Left forelimb (tissue), 1 donor: Measurements from ENCODE around the gene STX16.

Experiments used
- DNase-seq: peaks from one replicate; pipeline ENCODE4 v3.0.0-alpha.2; 2018; ENCODE audit warnings: low spot score

Gene STX16, protein sequence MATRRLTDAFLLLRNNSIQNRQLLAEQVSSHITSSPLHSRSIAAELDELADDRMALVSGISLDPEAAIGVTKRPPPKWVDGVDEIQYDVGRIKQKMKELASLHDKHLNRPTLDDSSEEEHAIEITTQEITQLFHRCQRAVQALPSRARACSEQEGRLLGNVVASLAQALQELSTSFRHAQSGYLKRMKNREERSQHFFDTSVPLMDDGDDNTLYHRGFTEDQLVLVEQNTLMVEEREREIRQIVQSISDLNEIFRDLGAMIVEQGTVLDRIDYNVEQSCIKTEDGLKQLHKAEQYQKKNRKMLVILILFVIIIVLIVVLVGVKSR

GRCh38 chr20:58650776-58651558, at the start of gene STX16:
STX16 (plus strand) TSS chr20:58651283; CDS start chr20:58652007, 724 bp downstream.
- DNase-seq: peak; percentile 94

GRCh38 chr20:58602124-58602523, 49.0 kb upstream of the STX16 start:
- DNase-seq: no peak

DNA sequence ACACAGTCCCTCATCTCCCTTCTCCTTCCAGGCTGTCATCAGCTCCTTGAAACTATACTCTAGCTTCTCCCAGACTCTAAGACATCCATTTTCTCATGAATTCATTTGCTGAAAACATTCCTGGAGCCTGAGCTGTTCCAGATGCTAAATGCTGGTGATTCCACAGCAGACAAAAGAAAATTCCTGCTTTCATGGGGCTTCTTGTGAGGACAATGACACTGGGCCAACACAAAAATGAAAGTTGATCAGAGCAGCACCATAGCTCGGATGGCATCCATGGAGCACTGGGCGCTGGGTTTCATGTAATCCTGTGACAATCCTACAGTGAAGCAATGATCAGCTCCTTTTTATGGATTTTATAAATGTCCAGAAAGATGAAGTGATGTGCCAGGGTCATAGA, 47.4 kb upstream of the STX16 start:
- DNase-seq: no peak

- no peak for DNase-seq
Observed at GRCh38 chr20:58604128-58604881, 46.8 kb upstream of the STX16 start.

DNA sequence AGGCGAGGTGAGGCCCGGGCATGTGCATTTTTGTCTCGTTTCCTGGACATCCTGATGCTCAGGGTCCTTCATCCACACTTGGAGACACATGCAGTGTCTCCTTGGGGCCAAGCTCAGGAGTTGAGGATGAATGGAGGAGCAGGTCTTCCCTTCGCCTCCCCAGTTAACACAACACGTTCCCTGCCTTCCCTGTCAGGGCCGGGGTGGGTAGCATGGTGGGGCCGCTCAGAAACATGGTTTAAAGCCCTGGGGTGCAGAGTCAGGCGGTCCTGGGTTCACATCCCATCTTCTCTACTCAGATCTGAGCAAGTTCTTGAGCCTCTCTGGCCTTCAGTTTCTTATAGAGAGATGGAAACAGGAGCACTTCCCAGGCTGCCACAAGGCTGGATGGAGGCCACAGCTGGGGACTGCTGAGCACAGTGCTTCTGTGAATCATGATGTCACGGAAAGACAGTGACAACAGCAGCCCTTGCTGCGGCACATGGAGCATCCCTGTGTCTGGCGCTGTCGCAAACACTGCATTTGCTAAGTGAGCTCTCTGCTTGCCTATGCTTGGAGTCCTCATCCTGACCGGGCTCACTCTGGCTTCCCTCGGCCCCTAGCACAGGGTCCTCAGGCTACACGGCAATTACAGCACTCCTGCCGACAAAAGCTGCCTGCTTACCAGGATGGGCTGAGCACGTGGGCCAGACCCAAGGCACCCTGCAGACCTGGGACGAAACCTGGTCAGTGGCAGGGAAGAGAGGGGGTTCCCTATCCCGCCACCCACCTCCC, 45.6 kb upstream of the STX16 start:
- DNase-seq: no peak

DNA sequence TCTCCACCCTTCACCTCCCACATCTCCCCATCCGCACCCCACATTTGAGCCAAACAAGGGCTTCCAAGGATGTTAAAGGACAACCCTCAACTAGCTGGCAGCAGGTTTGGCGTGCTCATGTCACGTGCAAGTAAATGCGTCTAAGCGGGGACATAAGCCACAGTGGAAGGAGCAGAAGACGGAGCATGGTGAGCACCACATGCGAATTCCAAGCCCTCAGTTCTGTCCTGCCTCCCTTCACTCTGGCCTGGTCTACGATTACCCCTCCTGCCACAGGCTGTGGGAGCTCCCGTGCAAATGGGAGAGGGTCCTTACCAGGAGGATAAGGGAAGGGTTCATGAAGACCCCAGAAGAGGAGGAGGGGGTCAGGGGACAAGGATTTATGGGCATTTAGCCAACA, 44.9 kb upstream of the STX16 start:
- no peak for DNase-seq

DNA sequence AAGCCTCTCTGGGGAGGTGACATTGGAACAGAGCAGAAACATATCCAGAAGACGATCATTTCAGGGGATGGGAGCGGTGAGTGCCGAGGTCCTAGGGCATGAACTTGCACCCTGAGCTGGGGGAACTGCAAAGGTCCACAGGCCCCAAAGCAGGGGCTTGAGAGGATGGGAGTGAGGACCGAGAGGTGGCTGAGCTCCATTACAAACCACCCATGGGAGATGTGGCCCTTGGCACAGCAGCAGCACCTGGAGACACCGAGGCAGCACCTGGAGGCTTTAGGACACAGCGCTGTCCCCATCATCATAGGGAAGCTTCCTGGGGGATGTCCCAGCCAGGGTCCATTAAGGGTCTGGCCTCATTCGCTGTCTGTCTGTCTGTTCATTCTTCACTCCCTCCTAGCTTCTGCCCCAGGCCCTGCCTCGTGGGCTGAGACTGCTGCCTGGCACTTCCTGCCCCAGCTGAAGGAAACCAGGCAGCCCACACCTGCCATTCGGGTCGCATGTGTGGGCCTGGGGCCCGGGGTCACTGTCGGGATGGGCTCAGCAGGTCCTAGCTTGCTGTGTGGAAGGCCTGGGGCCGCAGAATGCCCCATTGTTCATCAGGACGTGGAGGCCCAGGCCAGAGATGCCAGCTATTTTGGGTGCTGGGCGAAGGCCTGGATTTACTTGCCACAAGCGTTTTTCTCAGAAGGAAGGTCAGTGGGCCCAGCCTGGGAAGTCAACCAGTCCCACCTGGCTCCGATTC, 42.8 kb upstream of the STX16 start:
- DNase-seq: no peak

- DNase-seq: no peak
Observed at GRCh38 chr20:58609026-58609425, 42.1 kb upstream of the STX16 start.

- DNase-seq: no peak
Observed at GRCh38 chr20:58610071-58610800, 40.8 kb upstream of the STX16 start.

DNA sequence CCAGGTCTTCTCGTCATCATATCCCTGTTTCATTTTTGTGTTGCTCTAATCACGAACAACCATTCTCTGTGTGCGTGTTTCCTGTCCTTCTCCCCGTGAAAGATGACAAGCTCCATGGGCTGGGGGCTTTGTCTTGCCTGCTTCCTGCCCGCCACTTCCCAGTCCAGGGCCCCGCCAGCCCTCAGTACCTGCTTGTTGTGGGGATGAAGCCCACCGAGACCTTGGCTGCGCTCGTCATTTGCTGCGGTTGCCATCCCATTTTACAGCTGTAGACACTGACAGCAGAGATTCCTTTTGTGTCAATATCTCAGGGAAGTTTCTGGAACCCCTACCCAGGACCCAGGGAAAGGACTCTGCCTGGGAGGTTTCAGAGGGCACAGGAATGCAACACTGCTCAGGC, 40.3 kb upstream of the STX16 start:
- no peak for DNase-seq

DNA sequence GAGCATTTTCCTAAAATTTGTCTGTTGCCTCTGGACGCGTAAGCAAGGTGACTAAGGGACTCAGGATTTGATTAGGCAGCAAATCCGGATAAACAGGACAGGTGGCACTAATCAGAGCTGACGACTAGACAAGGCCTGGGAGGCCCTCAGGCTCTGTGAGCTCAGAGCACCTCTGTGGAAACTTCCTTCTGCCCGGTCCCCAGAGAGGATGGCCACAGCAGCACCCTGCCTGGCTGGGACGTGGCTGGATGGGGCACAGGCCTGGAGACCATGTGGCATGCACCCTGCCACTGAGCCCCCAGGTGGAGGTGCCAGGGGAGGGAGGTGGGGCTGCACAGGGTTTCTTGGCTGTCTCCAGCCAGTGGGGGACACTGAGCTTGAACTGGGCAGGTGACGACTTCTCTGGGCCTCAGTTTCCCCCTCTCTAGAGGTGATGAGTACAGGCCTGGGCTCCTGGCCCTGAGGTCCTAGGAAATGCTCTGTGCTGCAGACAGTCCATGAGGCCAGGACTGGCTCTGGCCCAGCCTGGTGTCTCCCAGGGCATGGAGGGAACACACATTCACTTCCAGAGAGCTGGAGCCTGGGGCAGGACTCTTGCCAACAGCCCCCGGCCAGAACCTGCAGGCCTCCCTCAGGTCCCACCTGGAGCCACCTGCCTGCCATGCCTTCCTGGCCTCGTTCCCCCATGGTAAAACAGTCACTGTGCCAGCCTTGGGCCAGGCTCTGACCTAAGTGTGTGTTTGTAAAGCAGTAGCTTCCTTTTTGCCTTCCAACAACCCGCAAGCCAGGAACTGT, 39.6 kb upstream of the STX16 start:
- no peak for DNase-seq

GRCh38 chr20:58612121-58612691, 38.9 kb upstream of the STX16 start:
- no peak for DNase-seq

DNA sequence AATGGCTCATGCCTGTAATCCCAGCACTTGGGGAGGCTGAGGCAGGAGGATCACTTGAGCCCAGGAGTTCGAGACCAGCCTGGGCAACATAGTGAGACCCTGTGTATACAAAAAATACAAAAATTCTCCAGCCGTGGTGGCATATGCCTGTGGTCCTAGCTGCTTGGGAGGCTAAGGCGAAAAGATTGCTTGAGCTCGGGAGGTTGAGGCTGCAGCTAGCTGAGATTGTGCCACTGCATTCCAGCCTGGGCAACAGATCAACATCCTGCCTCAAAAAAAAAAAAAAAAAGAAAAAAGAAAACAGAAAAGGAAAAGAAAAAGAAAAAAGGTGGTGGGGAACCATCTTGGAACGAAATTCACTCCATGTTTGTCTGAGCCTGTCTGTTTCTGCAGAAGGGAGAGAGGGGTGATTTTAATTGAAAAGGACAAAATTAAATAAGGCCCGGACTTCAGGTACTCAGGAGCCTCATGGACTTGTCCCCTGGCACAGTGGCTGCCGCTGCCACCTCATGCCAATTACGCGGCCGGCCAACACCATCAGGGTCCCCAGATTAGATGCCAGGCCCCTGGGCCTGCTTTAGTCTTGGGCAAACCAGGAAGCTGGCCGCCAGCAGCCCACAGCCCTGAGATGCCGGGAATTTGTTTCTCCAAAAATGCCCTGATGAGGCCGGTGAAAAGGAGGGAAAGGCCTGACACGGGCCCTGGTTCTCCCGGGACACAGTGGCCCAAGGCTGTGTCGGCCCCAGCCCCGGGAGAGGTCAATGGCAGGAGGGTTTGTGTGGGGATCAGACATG, 37.8 kb upstream of the STX16 start:
- no peak for DNase-seq

GRCh38 chr20:58614366-58614765, 36.7 kb upstream of the STX16 start:
- no peak for DNase-seq

- no peak for DNase-seq
Observed at GRCh38 chr20:58614984-58615760, 35.9 kb upstream of the STX16 start.

DNA sequence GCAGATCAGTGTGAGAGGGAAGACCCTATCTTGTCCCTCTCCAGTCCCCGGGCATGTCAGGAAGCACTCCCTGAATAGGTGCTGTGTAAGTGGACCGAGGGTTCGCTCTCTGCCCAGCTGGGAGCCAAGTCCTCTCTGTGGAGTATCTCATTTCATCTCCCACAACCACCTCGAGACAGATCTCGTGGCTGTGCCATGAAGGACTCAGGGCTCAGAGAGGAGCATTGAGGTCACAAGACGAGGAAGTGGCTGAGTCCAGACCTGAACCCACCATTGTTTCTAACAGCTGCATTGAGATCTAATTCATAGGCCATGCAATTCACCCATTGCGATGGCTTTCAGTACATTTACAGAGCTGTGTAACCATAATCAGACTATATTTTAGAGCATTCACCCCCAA, 34.7 kb upstream of the STX16 start:
- no peak for DNase-seq

DNA sequence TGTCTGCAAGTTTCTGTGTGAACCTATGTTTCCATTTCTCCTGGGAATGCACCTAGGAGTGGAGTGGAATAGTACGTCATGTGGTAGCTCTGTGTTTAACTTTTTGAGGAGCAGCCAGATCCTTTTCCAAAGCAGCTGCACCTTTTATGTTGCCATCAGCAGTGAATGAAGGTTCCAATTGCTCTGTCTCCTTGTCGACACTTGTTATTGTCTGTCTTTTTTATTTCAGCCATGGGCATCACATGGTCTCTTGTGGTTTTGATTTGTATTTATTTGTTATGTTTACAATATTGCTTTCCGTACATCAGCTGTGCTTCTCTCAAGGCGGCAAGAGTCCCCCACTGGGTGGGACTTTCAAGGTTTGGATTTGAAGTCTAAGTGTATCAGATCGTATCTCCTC, 33.9 kb upstream of the STX16 start:
- DNase-seq: no peak
